ENCODE results near the gene MPG. TPM values are rescaled to one million over a fixed set of nuclear protein-coding genes. Genes with fewer than 3 reads are reported as not detected.

MPG gene
- total RNA-seq, 6 experiments from 2014 or later = 92.3 to 104 (median 96.9) TPM

DNA sequence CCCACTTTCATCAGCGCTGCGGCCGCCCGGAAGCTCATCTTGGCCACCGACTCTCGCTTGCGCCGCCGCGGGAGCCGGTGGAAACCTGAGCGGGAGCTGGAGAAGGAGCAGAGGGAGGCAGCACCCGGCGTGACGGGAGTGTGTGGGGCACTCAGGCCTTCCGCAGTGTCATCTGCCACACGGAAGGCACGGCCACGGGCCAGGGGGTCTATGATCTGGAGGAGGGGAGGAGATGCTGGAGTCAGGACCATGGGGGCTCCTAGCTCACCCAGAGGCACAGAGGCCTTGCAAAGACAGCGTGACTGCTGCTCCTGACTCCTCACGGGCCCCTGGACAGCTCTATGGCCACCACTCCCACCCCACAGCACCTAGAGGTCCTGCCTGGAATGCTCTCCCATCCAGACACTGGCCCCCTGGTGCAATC is 15.0 kb upstream of the MPG start:
- H3K36me3 Mint-ChIP-seq (ENCODE audit: low read depth) = peaks cover 12% of the 10 kb centered on the region
- peaks cover 22% of the 10 kb centered on the region for H3K4me1 Mint-ChIP-seq (ENCODE audit: low read depth)
- no peaks in the 10 kb centered on the region for H3K9me3 Mint-ChIP-seq
- TF ChIP-seq, protein P1, sequence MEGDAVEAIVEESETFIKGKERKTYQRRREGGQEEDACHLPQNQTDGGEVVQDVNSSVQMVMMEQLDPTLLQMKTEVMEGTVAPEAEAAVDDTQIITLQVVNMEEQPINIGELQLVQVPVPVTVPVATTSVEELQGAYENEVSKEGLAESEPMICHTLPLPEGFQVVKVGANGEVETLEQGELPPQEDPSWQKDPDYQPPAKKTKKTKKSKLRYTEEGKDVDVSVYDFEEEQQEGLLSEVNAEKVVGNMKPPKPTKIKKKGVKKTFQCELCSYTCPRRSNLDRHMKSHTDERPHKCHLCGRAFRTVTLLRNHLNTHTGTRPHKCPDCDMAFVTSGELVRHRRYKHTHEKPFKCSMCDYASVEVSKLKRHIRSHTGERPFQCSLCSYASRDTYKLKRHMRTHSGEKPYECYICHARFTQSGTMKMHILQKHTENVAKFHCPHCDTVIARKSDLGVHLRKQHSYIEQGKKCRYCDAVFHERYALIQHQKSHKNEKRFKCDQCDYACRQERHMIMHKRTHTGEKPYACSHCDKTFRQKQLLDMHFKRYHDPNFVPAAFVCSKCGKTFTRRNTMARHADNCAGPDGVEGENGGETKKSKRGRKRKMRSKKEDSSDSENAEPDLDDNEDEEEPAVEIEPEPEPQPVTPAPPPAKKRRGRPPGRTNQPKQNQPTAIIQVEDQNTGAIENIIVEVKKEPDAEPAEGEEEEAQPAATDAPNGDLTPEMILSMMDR (IDR thresholded peaks at IDR 0.05) = no peak
- H3K4me3 Mint-ChIP-seq = no peak overlapping the region
- DNase-seq = no peak
- no peaks in the 10 kb centered on the region; the same call in none of the 2 replicates for H3K27me3 Mint-ChIP-seq (ENCODE audit: insufficient read depth)
- no peak overlapping the region for H3K27ac Mint-ChIP-seq

DNA sequence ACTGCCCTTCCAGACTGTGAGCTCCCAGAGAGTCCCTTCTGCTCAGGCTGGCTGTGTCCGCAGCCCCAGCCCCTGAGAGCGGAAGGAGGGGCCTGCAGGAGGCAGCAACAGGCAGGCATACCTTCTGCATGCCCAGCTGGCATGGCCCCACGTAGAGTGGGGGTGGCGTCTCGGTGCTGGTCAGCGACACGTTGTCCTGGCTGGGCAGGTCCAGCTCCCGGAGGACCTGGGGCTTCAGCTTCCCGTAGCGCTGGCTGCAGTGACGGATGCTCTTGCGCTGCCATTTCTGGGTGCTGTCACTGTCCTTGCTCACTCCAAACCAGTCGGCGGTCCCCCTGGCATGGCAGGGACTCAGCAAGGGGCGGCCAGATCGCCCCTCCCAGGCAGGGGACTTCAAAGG is 14.6 kb upstream of the MPG start:
- TF ChIP-seq, protein P1 (IDR thresholded peaks at IDR 0.05) = no peak
- H3K27ac Mint-ChIP-seq = no peak overlapping the region
- no peak overlapping the region for H3K4me3 Mint-ChIP-seq
- no peaks in the 10 kb centered on the region for H3K9me3 Mint-ChIP-seq
- H3K4me1 Mint-ChIP-seq (ENCODE audit: low read depth) = peaks cover 23% of the 10 kb centered on the region
- DNase-seq = no peak
- H3K36me3 Mint-ChIP-seq (ENCODE audit: low read depth) = peaks cover 8% of the 10 kb centered on the region
- no peaks in the 10 kb centered on the region; the same call in none of the 2 replicates for H3K27me3 Mint-ChIP-seq (ENCODE audit: insufficient read depth)

GRCh38 chr16:63998-64913 is 13.8 kb upstream of the MPG start:
- Mint-ChIP-seq H3K4me3 (no peak overlapping the region), H3K9me3 (no peaks in the 10 kb centered on the region), H3K4me1 (ENCODE audit: low read depth) (peaks cover 31% of the 10 kb centered on the region), H3K27ac (peak overlapping the region; percentile 51; the same call in 1 of the 2 replicates), H3K27me3 (ENCODE audit: insufficient read depth) (no peaks in the 10 kb centered on the region; the same call in none of the 2 replicates), H3K36me3 (ENCODE audit: low read depth) (peaks cover 7% of the 10 kb centered on the region; the same call in 1 of the 2 replicates)
- DNase-seq = no peak
- TF ChIP-seq, protein P1 (IDR thresholded peaks at IDR 0.05) = no peak

DNA sequence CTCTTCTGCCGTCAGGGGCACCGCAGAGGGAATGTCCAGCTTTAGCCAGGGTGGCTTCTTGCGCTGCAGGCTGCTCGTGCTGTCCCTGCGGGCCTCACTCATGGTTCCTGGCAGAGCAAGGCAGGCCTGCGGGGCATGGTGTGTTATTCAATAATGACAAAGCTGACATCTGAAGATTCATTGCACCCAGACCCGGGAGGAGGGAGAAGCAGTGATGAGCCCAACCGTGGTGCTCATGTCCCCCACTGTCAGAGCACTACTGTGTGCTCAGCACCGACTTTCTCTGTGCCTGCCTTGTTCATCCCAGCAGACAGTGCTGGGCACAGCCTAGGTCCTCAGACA is 13.1 kb upstream of the MPG start:
- Mint-ChIP-seq H3K4me3 (no peak overlapping the region), H3K36me3 (ENCODE audit: low read depth) (peaks cover 7% of the 10 kb centered on the region; the same call in 1 of the 2 replicates), H3K27ac (no peak overlapping the region), H3K4me1 (ENCODE audit: low read depth) (peaks cover 37% of the 10 kb centered on the region), H3K9me3 (no peaks in the 10 kb centered on the region), H3K27me3 (ENCODE audit: insufficient read depth) (no peaks in the 10 kb centered on the region; the same call in none of the 2 replicates)
- TF ChIP-seq, protein P1 (IDR thresholded peaks at IDR 0.05) = no peak
- DNase-seq = no peak

GRCh38 chr16:65745-66144 is 12.3 kb upstream of the MPG start:
- Mint-ChIP-seq H3K36me3 (ENCODE audit: low read depth) (peaks cover 2% of the 10 kb centered on the region; the same call in 1 of the 2 replicates), H3K4me3 (no peak overlapping the region), H3K27me3 (ENCODE audit: insufficient read depth) (no peaks in the 10 kb centered on the region; the same call in none of the 2 replicates), H3K9me3 (no peaks in the 10 kb centered on the region), H3K4me1 (ENCODE audit: low read depth) (peaks cover 42% of the 10 kb centered on the region), H3K27ac (peak overlapping the region; percentile 65)
- TF ChIP-seq, protein P1 (IDR thresholded peaks at IDR 0.05) = peak; percentile 99
- DNase-seq = peak; percentile 73

Data from HFFc6 (cell line).